HG02759 (cell line): ENCODE results near the gene DDX39A.

Source experiments
- ATAC-seq: cut with Tn5 transposase; IDR thresholded peaks from one replicate; pipeline ENCODE4 v1.9.1; 2021; ENCODE audit warnings: mild to moderate bottlenecking, moderate library complexity; ENCODE audit not compliant: unreplicated experiment

Gene DDX39A

DNA sequence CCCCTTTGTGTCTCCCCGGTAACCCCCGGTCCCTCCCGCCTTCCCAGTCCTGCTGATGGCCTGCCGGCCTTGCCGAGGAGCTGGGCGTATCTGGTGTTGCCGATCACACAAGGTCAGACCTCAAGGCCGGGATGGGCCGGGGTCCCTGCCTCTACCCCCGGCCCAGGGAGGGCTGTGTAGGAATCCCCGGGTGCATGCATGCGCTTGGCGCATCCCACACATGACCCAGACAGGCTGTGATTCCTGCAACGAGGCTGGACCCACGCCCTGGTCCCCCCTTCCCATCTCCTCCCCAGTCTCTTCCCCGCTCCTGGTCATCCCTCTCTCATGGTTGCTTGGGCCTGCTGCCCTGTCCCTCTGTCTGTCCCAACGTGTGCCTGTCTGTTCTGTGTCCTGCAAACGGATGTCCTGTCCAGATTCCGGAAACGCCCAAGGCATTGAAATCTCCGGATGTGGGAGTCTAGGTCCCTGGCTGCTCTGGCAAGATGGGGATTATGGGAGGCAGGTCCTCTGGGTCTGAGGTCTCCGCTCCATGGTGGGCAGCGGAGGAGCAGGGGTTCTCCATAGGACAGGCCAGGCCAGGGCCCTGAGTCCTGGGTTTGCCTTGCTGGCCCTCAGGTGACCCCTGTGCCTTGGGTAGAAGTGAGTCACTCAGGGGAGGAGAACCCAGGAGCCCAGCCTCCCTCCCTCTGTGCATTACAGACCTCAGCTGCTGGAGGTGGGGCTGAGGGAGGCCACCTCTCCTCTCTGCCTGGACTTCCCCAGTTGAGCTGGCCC lies 15.6 kb upstream of the DDX39A start:
- no peak for ATAC-seq

- peak; percentile 29 for ATAC-seq
These were observed 14.7 kb upstream of the DDX39A start for GRCh38 chr19:14433554-14434501.

DNA sequence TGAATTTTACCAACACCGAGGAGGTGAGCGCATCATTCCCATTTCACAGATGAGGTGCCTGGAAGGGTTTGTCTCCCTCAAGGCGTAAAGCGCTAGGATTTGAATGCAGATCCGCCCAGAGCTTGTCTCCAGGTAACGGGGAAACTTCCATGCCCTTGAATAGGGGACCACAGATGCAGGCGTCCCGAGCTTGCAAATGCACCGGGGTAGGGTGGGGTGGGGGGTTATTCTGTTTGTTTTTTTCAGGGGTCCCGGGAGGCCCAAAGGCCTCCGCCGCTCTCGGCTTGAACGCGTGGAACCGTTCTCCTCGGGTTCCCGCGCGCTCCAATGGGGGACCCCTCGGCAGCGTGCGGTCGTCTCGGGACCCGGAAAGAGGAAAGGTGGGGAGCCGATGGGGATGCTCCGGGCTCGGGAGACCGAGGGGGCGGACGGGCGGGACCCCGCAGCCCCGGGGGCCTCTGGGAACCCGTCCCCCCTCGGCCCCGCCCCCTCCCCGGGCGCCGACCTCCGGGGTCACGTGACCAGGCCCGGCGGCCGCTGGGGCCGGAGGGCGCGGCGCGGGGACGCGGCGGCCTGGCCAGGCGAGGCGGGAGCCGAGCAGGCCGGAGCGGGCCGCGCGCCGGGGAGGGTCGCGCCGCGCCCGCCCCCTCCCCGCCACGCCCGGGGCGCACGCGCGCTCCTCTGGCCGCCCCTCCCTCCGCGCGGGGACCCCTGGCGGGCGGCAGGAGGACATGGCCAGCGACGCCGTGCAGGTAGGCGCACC lies 13.8 kb upstream of the DDX39A start, which contains the start of gene PKN1:
Gene PKN1 (plus strand): TSS at position 516 of the 763 bp plus-strand sequence. CDS start 216 bp downstream, at position 732.
- ATAC-seq, result peak; percentile 71

- no peak for ATAC-seq
These were observed 11.6 kb upstream of the DDX39A start for GRCh38 chr19:14430712-14431111.

- no peak for ATAC-seq
These were observed 9.8 kb upstream of the DDX39A start for GRCh38 chr19:14428882-14429416.

- ATAC-seq, result no peak
These were observed 8.3 kb upstream of the DDX39A start for GRCh38 chr19:14427461-14427860.

GRCh38 chr19:14425696-14426138 lies 6.6 kb upstream of the DDX39A start:
- no peak for ATAC-seq

DNA sequence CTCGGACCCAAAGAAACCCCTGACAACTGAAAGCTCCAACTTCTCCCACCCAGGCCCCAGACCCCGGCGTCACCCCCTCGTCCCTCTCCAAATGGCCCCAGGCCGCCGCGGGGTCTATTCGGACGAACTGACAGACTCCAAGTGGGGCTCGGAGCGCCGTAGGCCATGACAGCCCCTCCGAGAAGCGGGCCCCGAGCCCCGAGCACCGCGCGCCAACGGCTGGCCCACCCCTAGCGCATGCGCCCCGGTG lies 360 bp downstream of the DDX39A start:
- peak; percentile 41 for ATAC-seq

GRCh38 chr19:14416817-14417231 lies 2.3 kb downstream of the DDX39A start:
- ATAC-seq, result no peak

DNA sequence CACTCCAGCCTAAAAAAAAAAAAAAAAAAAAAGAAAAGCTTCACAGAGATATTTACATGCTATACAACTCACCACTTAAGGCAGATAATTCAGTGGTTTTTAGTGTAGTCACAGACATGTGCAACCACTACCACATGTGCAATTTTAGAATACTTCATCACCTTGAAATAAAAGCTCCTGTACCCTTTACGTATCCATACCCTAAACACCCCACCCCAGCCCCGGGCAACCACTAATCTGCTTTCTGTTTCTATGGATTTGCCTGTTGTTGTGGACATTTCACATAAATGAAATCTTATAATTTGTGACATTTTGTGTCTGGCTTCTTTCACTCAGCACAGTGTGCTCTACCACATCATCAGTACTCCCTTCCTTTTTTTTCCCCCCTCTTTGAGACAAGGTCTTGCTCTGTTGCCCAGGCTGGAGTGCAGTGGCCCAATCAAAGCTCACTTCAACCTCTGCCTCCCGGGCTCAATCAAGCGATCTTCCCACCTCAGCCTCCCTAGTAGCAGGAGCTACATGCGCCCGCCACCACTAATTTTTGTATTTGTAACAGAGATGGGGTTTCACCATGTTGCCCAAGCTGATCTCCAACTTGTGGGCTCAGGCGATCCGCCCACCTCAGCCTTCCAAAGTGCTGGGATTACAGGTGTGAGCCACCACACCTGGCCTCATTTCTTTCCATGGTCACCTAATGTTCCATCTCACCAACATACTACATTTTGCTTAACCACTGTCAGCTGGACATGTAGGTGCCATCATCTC lies 4.0 kb downstream of the DDX39A start:
- no peak for ATAC-seq

- ATAC-seq, result no peak
These were observed 5.4 kb downstream of the DDX39A start for GRCh38 chr19:14413693-14414181.

DNA sequence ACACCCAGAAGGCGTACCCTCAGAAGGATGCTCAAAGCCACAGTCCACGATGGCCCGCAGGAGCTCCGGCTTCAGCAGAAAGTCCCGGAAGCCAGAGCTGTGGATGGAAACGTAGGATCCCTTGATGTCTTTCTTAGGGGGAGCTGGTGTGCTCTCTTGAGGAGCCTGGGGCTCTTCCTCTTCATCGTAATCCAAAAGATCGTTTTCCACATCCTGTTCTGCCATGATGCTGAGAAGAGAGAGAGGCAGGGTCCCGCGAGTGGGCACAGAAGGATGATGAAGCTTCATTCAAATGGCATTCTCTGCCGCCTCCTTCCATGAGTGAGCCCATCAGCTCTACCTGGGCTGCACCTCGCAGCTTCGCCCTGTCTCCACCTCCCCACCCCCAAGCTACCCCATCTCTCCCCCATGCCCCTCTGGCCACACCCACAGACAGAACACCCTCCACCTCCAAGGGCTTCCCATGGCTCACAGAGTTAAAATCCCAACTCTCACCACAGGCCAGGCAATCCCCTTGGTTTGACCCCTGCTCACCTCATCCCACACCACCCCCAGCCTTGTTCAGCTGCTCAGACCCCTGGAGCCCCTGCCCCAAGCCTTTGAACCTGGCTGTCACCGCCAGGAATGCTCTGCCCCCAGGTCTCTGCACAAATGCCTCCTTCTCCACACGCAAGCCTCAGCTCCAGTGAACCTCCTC lies 6.0 kb downstream of the DDX39A start:
- no peak for ATAC-seq

- no peak for ATAC-seq
These were observed 6.7 kb downstream of the DDX39A start for GRCh38 chr19:14412324-14412995.

GRCh38 chr19:14411938-14412245 lies 7.2 kb downstream of the DDX39A start:
- ATAC-seq, result no peak

- no peak for ATAC-seq
These were observed 7.8 kb downstream of the DDX39A start for GRCh38 chr19:14411161-14411937.

DNA sequence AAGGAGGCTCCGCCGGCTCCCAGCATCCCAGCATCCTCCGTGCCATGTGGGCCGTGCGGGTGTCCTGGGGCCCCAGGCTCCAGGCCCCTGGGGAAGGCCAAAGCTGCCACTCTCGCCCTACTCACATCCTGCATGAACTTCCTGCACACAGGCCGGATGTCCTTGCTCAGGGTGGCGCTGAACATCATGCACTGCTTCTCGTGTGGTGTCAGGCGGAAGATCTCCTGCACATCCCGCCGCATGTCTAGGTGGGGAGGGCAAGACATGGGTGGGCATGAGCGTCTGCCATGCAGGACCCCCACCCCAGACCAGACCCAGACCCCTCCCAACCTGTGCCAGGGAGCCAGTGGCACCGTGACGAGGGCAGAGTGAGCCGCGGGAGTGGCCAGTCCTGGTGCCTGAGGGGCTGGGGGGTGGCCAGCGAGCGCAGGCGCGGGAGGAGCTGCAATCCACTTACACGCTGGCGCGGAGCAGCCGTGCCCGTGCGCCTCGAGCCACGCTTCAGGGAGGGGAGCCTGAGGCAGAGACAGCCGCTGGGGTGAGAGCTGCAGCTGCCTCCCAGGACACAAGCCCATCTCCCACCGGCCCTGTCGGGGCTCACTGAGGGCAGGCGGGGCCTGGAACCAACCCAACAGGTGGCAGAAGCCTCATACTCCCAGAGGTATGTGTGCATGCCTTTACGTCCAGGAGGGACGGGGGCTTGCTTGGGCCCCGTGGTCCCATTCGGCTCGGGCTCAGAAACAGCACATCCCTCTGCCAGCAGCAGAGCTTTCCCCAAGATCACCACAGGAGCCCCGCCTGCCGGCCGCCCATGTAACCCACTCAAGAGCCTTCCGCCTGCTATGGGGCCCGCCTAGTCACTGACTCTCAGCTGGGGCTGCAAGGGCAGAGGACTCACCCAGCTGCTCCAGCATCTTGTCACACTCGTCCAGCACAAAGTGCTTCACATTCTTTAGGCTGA lies 8.8 kb downstream of the DDX39A start:
- ATAC-seq, result no peak
